Hepatocyte (in vitro differentiated cells): ENCODE data around the gene UGT1A7. TPM values are rescaled to one million over a fixed set of nuclear protein-coding genes. Genes with fewer than 3 reads are reported as not detected.

ENCODE experiments used
- DNase-seq: peaks from one replicate; pipeline ENCODE4 v3.0.0-alpha.2; 2016; ENCODE audit warnings: low spot score
- H2AFZ ChIP-seq: fragments of 200-600 bp; sonication (generic); 2 replicates; pipeline ENCODE4 v1.6.0; 2016; ENCODE audit warnings: antibody characterized with exemption, mild to moderate bottlenecking
- H3K27ac ChIP-seq: fragments of 200-600 bp; sonication (generic); 2 replicates; pipeline ENCODE4 v1.5.1; 2016; ENCODE audit warnings: mild to moderate bottlenecking
- H3K27me3 ChIP-seq: fragments of 200-600 bp; sonication (generic); 2 replicates; pipeline ENCODE4 v1.6.1; 2016
- H3K36me3 ChIP-seq: fragments of 200-600 bp; sonication (generic); replicated peaks from 2 replicates; pipeline ENCODE4 v1.5.1; 2016; ENCODE audit warnings: low read depth; ENCODE audit not compliant: insufficient read depth
- H3K4me1 ChIP-seq: fragments of 200-600 bp; sonication (generic); 2 replicates; pipeline ENCODE4 v1.5.1; 2016; ENCODE audit warnings: mild to moderate bottlenecking, moderate library complexity; ENCODE audit not compliant: insufficient read depth
- H3K4me2 ChIP-seq: fragments of 200-600 bp; sonication (generic); 2 replicates; pipeline ENCODE4 v1.6.0; 2016
- H3K4me3 ChIP-seq: fragments of 200-600 bp; sonication (generic); 2 replicates; pipeline ENCODE4 v1.5.1; 2016; ENCODE audit warnings: mild to moderate bottlenecking
- H3K79me2 ChIP-seq: fragments of 200-600 bp; sonication (generic); 2 replicates; pipeline ENCODE4 v1.6.0; 2017; ENCODE audit warnings: mild to moderate bottlenecking
- H3K9me2 ChIP-seq: fragments of 200-600 bp; sonication (generic); replicated peaks from 2 replicates; pipeline ENCODE4 v1.6.0; 2017; ENCODE audit warnings: mild to moderate bottlenecking; ENCODE audit not compliant: insufficient read depth
- H3K9me3 ChIP-seq: fragments of 200-600 bp; sonication (generic); 2 replicates; pipeline ENCODE4 v1.5.1; 2016; ENCODE audit warnings: low read depth, mild to moderate bottlenecking
- H4K20me1 ChIP-seq: fragments of 200-600 bp; sonication (generic); 2 replicates; pipeline ENCODE4 v1.6.0; 2016; ENCODE audit warnings: mild to moderate bottlenecking; ENCODE audit not compliant: insufficient read depth, poor library complexity, severe bottlenecking
- CTCF ChIP-seq: fragments of 200-600 bp; sonication (generic); IDR thresholded peaks from 2 replicates; pipeline ENCODE4 v1.5.1; 2016; ENCODE audit warnings: antibody characterized with exemption, mild to moderate bottlenecking; ENCODE audit not compliant: poor library complexity
- EZH2 ChIP-seq: fragments of 200-600 bp; sonication (generic); IDR thresholded peaks from 2 replicates; pipeline ENCODE4 v1.6.1; 2016; ENCODE audit warnings: antibody characterized with exemption, mild to moderate bottlenecking, borderline replicate concordance
- EZH2phosphoT487 ChIP-seq: fragments of 200-600 bp; sonication (generic); IDR thresholded peaks from one replicate; pipeline ENCODE4 v1.6.1; 2018; ENCODE audit warnings: antibody characterized with exemption, mild to moderate bottlenecking, low read depth, moderate library complexity; ENCODE audit not compliant: unreplicated experiment, severe bottlenecking
- WGBS: methylation state at CpG from one replicate; pipeline ENCODE4 v1.1.6; 2016; ENCODE audit warnings: low lambda C conversion rate; ENCODE audit errors: missing lambda C conversion rate; 5-methylcytosine and 5-hydroxymethylcytosine counted together
- polyA plus RNA-seq: library from polyadenylated mRNA; unstranded; fragments of >200 nt; fragmentation: Nextera tagmentation; extraction: Ambion mirVana; gene quantifications from 2 replicates; pipeline ENCODE4 v1.2.1, GENCODE V29; 2016
- total RNA-seq: library from RNA; depleted of rRNA; stranded (reverse); fragments of >200 nt; gene quantifications from 2 replicates; pipeline ENCODE4 v1.2.3, GENCODE V29; 2014

UGT1A7 gene
- total and polyA plus RNA-seq, 2 experiments from 2014 or later, result 0.07 TPM; not detected in 1

DNA sequence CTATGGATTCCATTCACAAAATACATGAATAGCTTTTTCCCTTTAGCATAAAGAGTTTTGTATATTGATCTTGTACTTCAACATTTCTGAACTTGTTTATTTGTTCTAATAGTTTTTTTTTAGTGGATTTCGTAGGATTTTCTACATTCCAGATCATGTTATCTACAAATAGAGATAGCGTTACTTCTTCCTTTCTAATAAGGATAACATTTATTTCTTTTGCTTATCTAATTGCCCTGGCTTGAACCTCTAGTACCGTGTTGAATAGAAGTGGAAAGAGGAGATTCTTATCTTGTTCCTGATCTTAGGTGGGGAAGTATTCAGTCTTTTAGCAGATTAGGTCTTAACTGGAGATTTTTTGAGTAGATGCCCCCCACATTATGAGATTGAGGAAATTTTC, 20.5 kb downstream of the UGT1A7 start:
- Histone ChIP-seq H3K27ac (no peak overlapping the region), H3K9me2 (no peaks in the 10 kb centered on the region), H3K4me1 (peaks cover 3% of the 10 kb centered on the region), H4K20me1 (no peaks in the 10 kb centered on the region), H3K27me3 (no peaks in the 10 kb centered on the region), H3K4me3 (no peak overlapping the region), H3K4me2 (no peak overlapping the region), H3K36me3 (no peaks in the 10 kb centered on the region), H3K79me2 (no peaks in the 10 kb centered on the region), H2AFZ (no peak overlapping the region), H3K9me3 (no peaks in the 10 kb centered on the region)
- 41% methylated on average over 3 of the region's 3 CpGs for WGBS
- TF ChIP-seq EZH2 (no peak), EZH2phosphoT487 (no peak), CTCF (no peak)
- DNase-seq, result no peak

- H4K20me1 ChIP-seq, result no peaks in the 10 kb centered on the region
- H3K9me2 ChIP-seq, result no peaks in the 10 kb centered on the region
- DNase-seq, result no peak
- no peaks in the 10 kb centered on the region for H3K9me3 ChIP-seq
- H3K36me3 ChIP-seq, result no peaks in the 10 kb centered on the region
- H3K27ac ChIP-seq, result no peak overlapping the region
- no peak overlapping the region for H3K4me3 ChIP-seq
- no peaks in the 10 kb centered on the region for H3K79me2 ChIP-seq
- H3K27me3 ChIP-seq, result no peaks in the 10 kb centered on the region
- no peak overlapping the region for H3K4me2 ChIP-seq
- WGBS, result 80% methylated on average over 4 of the region's 4 CpGs
- no peaks in the 10 kb centered on the region for H3K4me1 ChIP-seq
- TF ChIP-seq EZH2 (no peak), EZH2phosphoT487 (no peak), CTCF (no peak)
- H2AFZ ChIP-seq, result no peak overlapping the region
Observed at GRCh38 chr2:233705911-233706506, 24.3 kb downstream of the UGT1A7 start.

DNA sequence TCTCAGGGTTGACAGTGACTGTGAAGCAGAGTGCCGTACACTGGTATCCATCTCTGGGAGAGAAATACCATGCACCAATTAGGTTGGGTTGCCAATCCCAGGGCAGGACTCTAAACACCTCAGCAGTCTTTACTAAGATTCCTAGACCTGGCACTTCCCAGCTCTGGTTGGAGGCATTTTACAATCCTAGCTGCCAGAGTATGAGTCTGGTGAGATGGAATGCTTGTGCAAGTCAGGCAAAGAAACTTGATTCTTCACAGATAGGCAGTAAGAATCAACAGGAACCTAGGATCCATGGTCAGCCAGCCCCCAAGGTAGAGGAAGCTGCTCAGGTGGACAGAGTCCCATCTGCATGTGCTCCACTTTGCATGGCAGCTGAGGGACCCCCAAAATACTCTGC, 25.0 kb downstream of the UGT1A7 start:
- no peak overlapping the region for H3K4me2 ChIP-seq
- no peaks in the 10 kb centered on the region for H4K20me1 ChIP-seq
- no peaks in the 10 kb centered on the region for H3K9me2 ChIP-seq
- no peaks in the 10 kb centered on the region for H3K36me3 ChIP-seq
- no peak for DNase-seq
- no peak overlapping the region for H3K27ac ChIP-seq
- H3K4me3 ChIP-seq, result no peak overlapping the region
- H2AFZ ChIP-seq, result no peak overlapping the region
- H3K4me1 ChIP-seq, result no peaks in the 10 kb centered on the region
- H3K9me3 ChIP-seq, result no peaks in the 10 kb centered on the region
- no peak for TF ChIP-seq EZH2
- no peaks in the 10 kb centered on the region for H3K79me2 ChIP-seq
- no peaks in the 10 kb centered on the region for H3K27me3 ChIP-seq
- 82% methylated on average over 1 of the region's 1 CpG for WGBS

- Histone ChIP-seq H3K27me3 (no peaks in the 10 kb centered on the region), H2AFZ (no peak overlapping the region), H3K9me2 (no peaks in the 10 kb centered on the region), H3K79me2 (no peaks in the 10 kb centered on the region), H3K4me2 (no peak overlapping the region), H3K36me3 (no peaks in the 10 kb centered on the region), H3K4me1 (no peaks in the 10 kb centered on the region), H3K4me3 (no peak overlapping the region), H3K27ac (no peak overlapping the region), H3K9me3 (no peaks in the 10 kb centered on the region), H4K20me1 (no peaks in the 10 kb centered on the region)
- DNase-seq, result no peak
- TF ChIP-seq CTCF (no peak), EZH2phosphoT487 (no peak)
- WGBS, result 79% methylated on average over 10 of the region's 10 CpGs
Observed at GRCh38 chr2:233707940-233708644, 26.4 kb downstream of the UGT1A7 start.
